CD4-positive, alpha-beta T cell treated with Interleukin-21 for 1 hour (primary cell): ENCODE results near the gene BMPER.
"Not testable (repeated sequence)": the region's sequence is repeated elsewhere in the genome, so short reads cannot be mapped to it uniquely, and the experiment has no call there.

ENCODE experiments used
- DNase-seq: peaks from one replicate; pipeline ENCODE4 v3.0.0-alpha.2; 2020

The BMPER gene

DNA sequence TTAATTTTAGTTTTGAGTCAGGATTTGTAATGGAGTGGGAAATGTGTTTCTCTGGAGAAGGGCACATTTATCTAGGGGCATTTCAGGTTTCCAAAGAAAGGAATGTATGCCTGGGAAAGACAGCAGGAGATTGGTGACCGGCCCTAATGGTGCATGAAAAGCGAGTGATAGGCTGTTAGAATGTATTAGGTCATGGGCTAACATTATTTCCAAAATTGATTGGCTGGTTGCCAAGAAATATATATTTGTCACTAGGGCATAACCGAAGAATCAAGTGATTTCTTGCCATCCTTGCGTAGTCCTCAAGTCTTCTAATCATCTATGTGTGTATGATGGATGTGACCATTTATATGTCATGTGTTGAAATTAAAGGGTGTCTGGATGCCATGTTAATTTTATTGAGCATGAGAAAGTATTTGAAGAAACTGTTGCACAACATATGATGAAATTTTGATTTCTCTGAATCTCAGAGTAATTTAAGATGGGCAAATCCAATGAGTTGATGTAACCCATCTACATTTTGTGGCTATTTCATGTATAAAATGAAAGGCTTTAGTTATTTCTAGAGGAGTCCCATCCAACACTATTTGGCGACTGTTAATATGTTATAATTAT, 248.4 kb downstream of the BMPER start:
- no peak for DNase-seq

DNA sequence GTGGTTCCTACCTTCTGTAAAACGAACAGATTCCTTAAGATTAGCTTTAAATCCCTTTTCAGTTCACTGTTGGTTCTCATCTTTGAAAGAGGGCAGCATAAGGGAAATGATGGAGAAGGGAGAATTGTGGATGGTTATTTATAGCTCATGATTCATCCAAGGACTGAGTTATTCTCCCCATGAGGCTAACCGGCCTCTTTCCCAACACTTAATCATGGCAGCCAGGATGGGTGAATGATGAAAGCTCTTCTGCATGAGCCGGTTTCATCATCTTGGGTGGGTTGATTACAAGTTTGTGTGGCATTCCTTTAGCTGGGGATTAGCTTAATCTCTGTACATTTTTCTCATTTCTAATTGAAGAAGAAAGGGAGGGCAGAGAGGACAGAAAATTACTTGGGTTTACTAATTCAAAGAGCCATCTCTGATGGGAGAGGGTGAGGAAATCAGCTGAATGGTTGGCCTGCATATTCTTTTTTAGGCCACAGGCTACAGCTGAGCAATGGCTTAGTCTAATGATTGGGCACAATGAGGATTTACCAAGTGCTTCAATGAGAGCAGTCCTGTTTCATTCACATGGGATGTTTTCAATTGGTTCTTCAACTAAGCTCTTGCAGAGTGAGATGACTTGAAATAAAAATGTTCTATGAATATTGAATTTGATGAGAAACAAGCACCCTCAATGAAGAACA, 250.0 kb downstream of the BMPER start:
- DNase-seq, result no peak

DNA sequence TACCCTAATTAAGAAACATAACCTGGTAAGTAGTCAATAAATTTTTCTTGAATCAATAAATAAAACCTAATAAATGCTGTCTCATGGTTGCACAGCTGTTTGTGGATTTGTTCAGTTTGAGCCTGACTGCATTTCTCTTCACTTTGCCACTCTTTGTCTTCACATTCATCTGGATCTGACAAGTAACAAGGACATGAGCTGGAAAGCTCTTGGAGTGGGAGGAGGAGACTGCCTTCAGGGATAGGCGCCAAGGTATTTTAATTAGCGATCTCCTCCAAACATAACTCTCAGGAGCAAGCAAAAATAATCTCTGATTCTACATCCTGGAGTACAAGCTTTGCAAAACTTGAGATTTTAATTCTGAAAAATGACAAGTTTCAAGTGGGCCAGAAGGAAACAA, 251.0 kb downstream of the BMPER start:
- DNase-seq, result no peak

DNA sequence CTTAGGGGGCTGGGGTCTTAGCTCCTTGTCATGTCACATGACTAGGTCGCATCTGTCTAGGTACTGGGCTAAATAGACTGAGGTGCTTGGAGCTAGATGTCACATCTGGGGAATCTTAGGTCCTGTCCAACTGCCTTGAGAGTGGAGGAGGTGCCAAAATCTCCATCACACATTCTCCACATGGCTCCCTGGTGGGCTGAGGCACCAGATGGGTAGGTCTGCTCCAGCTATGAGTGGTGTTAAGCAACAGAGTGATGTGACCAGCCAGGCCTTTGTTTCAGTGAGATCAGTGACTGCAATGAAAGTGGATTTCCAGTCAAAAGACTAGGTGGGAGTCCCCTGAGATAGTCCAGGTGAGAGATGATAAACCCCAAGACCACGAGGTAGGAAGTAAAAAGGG, 251.8 kb downstream of the BMPER start:
- no peak for DNase-seq

DNA sequence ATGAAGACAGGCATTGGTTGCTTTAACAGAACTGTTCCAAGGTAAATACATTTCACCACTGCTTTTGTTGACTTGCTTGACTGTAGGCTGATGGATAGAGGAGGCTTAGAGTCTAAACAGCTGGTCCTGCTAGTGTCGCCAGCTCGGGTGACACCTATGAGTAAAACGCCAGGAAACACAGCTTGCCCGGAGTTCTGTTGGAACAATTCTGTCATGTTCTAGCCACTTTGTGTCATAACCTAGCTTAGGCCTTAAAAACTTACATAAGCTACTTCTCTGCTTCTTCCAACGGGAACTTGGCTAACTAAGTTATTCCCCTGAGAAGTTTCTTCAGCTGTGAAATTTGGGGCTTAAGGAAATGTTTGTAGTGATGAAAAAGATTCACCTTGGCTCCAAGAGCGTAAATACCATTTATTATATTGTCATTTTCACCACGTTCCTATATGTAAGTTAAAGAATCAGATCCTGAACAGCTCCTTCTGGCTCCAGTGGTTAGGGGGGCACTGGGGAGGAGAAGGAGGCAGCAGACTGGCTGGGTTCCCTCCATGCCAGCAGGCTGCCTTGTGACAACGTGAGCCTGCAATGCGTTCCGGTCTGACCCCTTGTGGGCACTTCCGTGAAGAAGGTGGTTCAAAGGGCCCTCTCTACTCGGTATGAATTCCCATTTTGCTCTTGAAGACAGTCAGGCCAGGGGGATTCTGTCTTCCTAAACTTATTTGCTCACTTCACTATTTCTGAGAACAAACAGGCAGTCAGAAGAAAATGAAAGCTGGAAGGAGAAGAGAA, 253.2 kb downstream of the BMPER start:
- no peak for DNase-seq

DNA sequence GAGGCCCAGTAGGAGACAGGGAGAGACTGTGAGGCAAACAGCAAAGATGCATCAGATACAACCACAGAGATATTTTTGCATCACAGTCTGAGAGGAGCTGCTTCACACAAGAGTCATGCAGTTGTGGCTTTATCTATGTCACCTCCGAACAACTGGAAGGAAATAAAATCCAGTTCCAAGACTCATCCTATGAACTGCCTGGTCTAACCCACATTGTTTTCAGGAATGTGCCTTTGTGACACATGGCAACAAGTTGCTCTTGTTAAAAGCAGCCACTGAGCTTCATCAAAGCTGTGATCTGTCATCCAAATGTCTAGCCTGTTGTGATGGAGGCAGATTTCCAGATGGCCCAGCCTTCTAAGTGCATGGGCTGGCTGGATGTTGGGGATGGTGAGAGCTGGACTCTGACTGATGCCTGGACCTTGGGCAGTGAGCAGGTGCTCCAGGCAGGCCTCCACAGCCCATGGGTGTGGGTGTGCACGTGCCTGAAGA, 255.0 kb downstream of the BMPER start:
- DNase-seq, result no peak

DNA sequence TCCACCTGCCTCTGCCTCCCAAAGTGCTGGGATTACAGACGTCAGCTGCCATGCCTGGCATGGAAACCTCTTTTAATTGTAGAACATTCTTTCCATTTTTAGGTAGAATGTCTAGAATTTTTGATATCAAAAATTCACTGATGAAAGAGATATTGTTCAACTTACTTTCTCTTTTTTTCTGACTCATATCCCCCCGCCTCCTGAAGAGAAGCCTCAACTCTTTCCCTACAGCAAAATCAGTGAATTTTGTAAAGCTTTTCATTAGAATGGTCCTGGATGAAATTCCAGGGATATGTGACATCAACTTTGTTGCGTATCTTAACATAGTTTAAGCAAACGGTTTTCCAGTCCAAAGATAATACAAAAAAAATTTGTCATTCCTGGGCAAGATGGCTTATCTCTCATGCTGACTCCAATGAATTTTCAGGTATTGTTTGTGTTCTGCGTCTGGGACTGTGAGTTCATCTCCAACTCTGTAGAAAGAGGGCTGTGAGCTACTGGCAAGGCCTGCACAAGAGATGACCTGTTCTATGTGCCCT, 256.8 kb downstream of the BMPER start:
- DNase-seq, result no peak

DNA sequence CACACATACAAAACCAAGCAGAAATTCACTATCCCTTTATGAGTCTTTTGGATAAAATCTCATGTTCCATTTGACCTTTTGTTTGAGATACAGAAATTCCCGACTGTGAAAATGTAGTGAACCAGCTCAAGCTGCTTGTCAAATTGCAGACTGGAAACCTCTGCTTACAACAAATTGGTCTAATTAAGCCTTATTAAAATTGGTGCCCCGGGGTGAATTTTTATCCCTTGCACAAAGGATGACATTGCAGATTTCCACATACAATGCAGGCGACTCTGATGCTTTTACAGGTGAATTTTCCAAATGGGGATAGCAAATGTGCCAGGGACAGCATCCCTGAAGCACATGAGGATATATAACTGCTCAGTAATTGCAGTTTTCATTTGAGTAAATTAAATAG, 257.3 kb downstream of the BMPER start:
- DNase-seq, result no peak

DNA sequence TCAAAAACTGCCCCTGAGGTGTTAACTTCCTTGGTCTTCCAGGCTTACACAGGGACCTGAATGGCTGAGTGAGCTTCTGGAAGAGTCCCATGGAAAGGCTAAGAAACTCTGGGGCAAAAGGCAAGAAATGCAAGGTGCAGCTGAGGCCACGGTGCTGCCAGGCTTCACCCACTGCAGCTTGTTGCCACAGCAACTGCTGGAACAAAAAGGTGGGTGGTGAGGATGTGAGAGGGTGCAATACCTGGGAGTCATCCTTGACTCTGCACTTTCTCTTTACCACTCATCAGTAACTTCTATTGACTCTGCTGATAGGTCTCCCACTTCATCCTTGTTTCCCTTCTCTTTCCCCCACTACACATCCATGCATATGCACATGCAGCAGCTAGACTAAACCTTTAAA, 258.6 kb downstream of the BMPER start:
- DNase-seq, result no peak

DNA sequence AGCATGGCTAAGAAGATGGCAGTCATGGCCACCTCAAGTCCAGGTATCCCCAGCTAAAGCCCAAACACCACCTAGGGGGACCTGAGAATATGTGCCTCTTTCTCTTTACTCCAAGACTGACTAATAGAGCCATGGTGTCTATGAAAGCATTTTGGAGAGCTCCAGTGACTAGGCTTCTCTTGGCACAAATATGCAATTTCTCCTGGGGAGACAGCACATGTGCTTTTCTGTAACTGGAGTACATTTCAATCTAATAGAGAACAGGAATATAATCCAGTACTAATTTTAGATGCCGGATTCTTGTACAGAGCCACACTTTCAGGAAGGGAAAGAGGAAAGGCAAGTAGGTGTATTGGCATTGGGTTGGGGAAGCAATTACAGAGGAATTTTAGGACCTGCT, 260.1 kb downstream of the BMPER start:
- DNase-seq, result no peak

DNA sequence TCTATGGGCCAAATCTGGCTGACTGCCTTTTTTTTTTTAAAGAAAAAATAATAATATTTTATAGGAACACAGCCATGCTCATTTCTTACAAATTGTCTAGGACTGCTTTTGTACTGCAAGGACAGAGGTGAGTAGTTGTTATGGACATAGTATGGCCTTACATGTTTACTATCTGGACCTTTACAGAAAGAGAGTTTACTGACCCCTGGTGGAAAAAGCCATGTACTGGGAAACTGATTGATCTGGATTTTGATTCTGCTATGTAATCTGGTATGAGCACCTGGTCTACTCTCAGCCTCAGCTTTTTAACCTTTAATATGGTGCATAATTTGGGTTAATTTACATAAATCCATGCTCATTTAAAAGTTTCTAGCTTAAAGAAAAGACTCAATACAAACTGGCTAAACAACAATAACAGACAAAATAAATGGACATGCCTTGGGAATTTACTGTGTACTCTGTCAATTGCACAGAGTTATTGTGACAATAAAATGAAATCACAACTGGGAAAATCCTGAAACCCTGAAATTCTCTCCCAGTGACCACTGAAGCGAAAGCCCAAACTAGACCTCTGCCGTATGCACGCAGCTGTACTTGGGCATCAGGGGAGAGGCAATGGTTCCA, 260.7 kb downstream of the BMPER start:
- DNase-seq, result no peak

DNA sequence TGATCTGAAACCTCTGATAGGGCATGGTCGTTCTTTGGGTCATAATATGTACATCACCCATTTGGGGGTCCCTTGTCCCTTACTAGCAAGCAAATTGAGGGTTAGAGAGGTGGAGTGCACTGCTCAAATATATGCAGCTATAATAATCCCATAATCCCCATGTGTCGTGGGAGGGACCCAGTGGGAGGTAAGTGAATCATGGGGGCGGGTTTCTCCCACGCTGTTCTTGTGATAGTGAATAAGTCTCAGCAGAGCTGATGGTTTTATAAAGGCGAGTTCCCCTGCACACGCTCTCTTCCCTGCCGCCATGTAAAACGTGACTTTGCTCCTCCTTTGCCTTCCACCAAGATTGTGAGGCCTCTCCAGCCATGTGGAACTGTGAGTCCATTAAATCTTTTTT, 262.7 kb downstream of the BMPER start:
- DNase-seq, result no peak

DNA sequence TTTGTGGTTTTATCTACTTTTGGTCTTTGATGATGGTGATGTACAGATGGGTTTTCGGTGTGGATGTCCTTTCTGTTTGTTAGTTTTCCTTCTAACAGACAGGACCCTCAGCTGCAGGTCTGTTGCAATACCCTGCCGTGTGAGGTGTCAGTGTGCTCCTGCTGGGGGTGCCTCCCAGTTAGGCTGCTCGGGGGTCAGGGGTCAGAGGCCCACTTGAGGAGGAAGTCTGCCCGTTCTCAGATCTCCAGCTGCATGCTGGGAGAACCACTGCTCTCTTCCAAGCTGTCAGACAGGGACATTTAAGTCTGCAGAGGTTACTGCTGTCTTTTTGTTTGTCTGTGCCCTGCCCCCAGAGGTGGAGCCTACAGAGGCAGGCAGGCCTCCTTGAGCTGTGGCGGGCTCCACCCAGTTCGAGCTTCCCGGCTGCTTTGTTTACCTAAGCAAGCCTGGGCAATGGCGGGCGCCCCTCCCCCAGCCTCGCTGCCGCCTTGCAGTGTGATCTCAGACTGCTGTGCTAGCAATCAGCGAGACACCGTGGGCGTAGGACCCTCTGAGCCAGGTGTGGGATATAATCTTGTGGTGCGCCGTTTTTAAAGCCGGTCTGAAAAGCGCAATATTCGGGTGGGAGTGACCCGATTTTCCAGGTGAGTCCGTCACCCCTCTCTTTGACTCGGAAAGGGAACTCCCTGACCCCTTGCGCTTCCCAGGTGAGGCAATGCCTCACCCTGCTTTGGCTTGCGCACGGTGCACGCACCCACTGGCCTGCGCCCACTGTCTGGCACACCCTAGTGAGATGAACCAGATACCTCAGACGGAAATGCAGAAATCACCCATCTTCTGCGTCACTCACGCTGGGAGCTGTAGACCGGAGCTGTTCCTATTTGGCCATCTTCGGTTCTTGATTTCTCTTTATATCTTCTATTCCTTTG, 269.6 kb downstream of the BMPER start:
- DNase-seq, result not testable (repeated sequence)

DNA sequence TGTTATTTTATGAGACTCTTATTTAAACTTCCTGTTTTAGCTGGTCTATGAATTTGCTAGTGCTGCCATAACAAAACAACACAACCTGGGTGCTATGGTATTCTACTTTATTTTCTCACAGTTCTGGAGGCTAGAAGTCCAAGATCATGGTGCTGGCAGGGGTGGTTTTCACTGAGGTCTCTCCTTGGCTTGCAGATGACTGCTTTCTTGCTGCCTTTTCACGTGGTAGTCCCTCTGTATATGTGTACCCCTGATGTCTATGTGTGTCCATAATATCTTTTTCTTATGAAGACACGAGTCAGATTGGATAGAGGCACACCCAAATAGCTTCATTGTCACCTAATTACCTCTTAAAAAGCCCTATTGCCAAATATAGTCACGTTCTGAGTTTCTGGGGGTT, 270.5 kb downstream of the BMPER start:
- DNase-seq, result no peak

DNA sequence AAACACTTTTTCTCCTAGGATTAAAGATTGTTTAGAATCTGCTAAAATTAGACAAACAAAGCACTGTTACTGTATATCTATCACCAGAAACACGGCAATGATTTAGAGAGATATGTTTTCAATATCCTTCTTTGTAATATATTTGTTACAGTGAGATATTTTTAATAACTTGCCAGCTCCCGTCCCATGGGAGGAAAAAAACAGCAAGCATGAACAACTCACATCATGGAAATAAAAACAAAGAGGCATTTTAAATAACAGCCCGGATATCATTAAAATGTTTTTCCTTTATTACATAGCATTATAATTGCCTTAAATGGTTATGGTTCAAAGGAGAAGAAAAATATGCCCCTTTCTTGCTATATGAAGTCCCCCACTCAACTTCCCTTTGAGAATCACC, 272.1 kb downstream of the BMPER start:
- no peak for DNase-seq

DNA sequence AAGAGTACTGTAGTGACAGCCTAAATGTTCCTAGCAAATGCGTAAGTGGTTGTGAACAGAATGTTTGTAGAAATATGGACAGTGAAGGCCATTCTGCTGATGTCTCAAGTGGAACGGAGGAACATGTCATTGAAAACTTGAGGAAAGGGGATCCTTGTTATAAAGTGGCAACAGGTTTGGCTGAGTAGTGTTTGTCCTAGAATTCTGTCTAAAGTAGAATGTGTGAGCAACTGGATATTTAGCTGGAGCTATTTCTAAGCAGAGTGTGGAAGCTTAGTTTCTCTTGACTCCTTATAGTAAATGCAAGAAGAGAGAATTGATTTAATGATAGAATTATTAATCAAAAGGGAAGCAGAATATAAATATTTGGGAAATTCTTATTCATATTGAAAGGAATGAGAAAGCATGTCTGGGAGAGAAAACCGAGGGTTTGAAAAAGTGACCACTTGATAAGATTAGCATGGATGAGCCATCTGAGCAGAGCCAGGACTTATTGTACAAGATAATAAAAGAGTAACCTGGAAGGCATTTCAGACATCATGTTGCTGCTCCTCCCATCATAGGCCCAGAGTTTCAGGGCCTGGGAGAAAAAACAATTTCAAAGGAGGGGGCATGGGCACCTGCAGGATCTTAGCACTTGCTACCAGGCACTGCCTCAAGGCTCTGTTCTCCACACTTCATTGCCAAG, 276.1 kb downstream of the BMPER start:
- no peak for DNase-seq

DNA sequence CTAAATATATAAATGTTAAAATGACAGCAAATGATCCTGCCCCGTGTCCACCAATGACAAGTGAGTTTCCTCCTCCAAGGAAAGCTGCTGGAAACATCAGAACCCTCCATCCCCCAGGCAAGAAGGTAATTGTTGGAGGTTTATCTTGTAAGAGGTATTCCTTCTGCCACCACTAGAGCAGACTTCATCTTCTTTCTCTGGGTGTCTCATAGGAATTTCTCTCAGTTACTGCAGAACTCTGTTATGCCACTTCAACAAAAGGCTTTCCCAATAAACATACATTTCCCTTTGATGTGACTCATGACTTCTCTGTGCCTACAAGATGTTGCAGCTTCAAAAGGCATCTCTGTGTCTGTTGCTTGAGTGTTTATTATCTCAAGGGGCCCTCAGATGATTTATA, 279.1 kb downstream of the BMPER start:
- no peak for DNase-seq

DNA sequence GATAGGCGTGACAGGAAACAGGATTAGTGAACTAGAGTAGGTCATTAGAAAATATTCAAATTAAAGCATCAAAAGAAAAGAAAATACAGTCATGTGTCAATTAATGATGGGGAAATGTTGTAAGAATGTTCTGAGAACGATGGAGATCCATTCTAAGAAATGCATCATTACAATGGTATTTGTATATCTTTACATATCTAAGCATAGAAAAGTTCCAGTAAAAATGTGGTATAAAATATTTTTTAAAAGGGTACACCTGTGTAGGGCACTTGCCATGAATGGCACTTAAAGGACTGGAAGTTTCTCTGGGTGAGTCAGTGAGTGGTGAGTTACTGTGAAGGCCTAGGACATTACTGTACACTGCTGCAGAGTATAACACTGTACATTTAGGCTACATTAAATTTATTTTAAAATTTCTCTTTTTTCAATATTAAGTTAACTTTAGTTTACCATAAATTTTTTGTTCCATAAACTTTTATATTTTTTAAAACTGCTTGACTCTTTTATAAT, 282.5 kb downstream of the BMPER start:
- no peak for DNase-seq

DNA sequence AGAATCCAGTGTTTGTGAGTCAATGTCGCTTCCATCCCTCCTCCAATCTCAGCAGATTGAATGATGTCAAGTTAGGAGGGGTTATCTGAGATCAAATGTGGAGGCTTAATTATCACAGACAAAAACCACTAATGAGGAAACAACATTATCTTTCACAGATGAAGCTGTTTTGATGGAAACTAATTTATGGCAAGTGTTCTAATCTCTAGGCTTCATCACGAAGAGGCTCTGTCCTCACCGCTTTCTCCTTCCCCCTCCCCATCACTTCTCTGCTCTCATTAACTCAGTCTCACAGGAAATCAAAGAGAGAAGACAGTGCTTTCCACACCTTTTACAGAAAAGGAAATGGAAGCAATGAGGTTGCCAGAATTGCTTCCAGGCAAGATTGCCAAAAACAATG, 283.7 kb downstream of the BMPER start:
- no peak for DNase-seq

DNA sequence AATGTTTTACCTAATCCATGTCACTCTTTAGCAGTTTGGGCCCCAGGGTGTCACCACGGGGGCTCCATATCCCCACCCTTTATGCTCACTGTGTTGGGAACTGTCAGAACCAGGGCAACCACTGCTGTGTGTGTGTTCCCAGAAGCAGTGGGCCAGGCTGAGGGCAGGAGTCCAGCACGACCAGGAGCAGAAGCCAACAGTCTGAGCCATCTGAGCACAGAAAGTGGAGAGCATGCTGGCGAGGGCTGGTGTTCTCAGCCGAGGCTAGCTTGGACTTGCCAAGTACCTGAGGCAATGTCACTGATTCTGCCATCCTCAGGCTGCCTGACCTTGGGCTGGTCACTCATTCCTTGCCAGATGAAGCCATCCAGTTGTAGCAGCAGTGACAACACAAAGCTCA, 285.0 kb downstream of the BMPER start:
- no peak for DNase-seq

DNA sequence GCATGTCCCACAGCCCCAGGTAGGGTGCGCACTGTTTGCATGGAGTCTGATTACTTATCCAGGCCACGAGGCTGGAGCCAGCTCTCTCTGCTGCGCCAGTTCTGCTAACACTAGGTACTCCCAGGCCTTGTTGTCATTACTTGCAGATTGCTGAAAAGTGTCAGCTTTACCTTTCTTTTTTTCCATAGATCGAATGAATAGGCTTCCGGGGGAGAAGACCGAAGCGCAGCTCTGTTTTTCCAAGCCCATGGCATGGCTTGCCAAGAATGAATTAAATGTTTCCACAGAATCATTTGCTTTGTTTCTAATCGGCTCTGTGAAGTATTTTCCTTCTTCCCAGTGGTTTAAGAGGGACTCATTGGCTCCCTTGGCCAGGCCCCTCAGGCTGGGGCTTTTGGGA, 285.8 kb downstream of the BMPER start:
- DNase-seq, result no peak
